Tibial artery (tissue), 4 donors: ENCODE data around the gene ADAD2.

ENCODE experiments used
- DNase-seq, 2 donors: peaks; one replicate each; pipeline ENCODE4 v3.0.0-alpha.2; 2019
- H3K27ac ChIP-seq, 2 donors: fragments of 200-600 bp; sonication (generic) in 1 of 2; 1 replicate in 1 of 2; 2 replicates in 1 of 2; pipeline ENCODE4 v1.5.1; 2018 to 2019; ENCODE audit warnings: mild to moderate bottlenecking in 1 of 2
- H3K27me3 ChIP-seq, 2 donors: fragments of 200-600 bp; sonication (generic) in 1 of 2; one replicate each; pipeline versions ENCODE4 v1.5.1 to v1.6.0; 2016 to 2019
- H3K36me3 ChIP-seq, 3 donors: fragments of 200-600 bp; sonication (generic) in 2 of 3; one replicate each; pipeline ENCODE4 v1.5.1; 2016 to 2019; ENCODE audit warnings: mild to moderate bottlenecking in 2 of 3
- H3K4me1 ChIP-seq, 4 donors: fragments of 200-600 bp; sonication (generic) in 2 of 4; 1 replicate in 3 of 4; 2 replicates in 1 of 4; pipeline ENCODE4 v1.5.1; 2016 to 2019
- H3K4me3 ChIP-seq, 2 donors: fragments of 200-600 bp; sonication (generic) in 1 of 2; 1 replicate in 1 of 2; 2 replicates in 1 of 2; pipeline ENCODE4 v1.5.1; 2018 to 2019; ENCODE audit warnings: mild to moderate bottlenecking in 2 of 2
- H3K9me3 ChIP-seq, 3 donors: fragments of 200-600 bp; sonication (generic) in 1 of 3; one replicate each; pipeline ENCODE4 v1.5.1; 2016 to 2019
- intact Hi-C: fragments of 100-400 bp; cut with DNase I; formaldehyde crosslinking; loops from one replicate; pipeline ENCODE4 v1.15.0; 2023; ENCODE audit warnings: low total_unique reads
- TF ChIP-seq, protein P1 (sequence below), 2 experiments: fragments of 200-600 bp in 1 of 2; fragments of 450-650 bp in 1 of 2; IDR thresholded peaks; one replicate each; pipeline ENCODE4 v1.5.1; 2017 to 2019; ENCODE audit warnings: antibody characterized with exemption in 2 of 2, mild to moderate bottlenecking in 1 of 2, moderate library complexity in 1 of 2

ADAD2 gene

DNA sequence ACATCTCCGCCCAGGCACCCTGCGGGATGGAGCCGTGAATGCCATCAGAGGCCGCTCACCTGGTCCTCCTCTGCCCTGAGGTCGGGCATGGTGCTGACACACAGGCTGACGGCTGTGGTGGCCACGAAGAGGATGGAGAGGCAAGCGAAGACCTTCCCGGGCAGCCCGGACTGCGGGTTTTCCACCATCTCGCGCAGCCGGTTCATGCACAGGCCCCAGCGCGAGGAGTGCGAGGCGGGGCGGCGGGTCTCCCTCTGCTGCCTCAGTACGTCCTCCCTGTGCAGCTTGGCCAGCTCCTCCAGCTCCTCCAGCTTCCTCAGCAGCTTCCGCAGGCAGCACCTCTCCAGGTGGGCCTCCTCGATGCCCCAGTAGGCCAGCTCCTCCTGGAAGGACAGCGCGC is 45.7 kb downstream of the ADAD2 start:
- Histone ChIP-seq H3K36me3 (no peaks in the 10 kb centered on the region), H3K9me3 (no peaks in the 10 kb centered on the region), H3K4me1 (peaks cover 0 to 5% (median 2%) of the 10 kb centered on the region in 4 donors), H3K27ac (no peak overlapping the region), H3K27me3 (peaks cover 0 to 31% of the 10 kb centered on the region in 2 donors), H3K4me3 (no peak overlapping the region)
- TF ChIP-seq, protein P1, sequence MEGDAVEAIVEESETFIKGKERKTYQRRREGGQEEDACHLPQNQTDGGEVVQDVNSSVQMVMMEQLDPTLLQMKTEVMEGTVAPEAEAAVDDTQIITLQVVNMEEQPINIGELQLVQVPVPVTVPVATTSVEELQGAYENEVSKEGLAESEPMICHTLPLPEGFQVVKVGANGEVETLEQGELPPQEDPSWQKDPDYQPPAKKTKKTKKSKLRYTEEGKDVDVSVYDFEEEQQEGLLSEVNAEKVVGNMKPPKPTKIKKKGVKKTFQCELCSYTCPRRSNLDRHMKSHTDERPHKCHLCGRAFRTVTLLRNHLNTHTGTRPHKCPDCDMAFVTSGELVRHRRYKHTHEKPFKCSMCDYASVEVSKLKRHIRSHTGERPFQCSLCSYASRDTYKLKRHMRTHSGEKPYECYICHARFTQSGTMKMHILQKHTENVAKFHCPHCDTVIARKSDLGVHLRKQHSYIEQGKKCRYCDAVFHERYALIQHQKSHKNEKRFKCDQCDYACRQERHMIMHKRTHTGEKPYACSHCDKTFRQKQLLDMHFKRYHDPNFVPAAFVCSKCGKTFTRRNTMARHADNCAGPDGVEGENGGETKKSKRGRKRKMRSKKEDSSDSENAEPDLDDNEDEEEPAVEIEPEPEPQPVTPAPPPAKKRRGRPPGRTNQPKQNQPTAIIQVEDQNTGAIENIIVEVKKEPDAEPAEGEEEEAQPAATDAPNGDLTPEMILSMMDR (IDR thresholded peaks at IDR 0.05) = no peak
- no peak for DNase-seq
- intact Hi-C loops = no loop called here

DNA sequence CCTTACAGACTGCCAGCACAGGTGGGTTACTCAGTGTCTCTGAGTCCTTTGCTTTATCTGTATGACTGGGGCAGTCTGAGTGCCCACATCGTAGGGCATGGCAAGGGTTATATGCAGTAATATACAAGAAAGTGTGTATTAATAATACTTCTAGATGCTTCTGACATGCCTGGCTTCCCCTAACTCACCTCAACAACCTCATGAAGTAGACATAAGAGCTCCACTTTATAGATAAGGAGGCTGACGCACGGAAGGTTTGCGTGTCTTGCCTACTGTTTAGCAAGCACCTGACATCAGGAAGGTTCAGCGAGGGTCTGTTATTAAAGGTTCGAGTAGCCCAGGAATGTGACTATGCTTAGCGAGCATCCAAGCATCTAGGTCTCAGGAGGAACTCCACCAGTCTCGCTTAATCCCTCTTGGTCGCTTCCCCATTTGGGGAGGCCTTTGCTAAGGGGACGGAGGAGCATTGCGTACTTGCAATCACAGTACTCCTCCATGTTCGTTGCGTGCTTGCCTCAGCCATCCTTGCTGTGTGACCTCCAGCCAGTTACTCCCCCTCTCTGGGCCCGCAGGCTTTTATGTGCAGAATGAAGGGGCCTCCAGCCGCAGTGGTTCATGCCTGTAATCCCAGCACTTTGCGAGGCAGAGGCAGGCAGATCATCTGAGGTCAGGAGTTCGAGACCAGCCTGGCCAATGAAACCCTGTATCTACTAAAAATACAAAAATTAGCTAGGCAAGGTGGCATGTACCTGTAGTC is 47.2 kb downstream of the ADAD2 start:
- intact Hi-C loops = no loop called here
- no peak for DNase-seq
- Histone ChIP-seq H3K4me3 (no peak overlapping the region), H3K4me1 (peaks cover 0 to 5% (median 2%) of the 10 kb centered on the region in 4 donors), H3K27me3 (peaks cover 0 to 43% of the 10 kb centered on the region in 2 donors), H3K36me3 (no peaks in the 10 kb centered on the region), H3K9me3 (no peaks in the 10 kb centered on the region), H3K27ac (no peak overlapping the region)
- TF ChIP-seq, protein P1 (IDR thresholded peaks at IDR 0.05) = no peak

DNA sequence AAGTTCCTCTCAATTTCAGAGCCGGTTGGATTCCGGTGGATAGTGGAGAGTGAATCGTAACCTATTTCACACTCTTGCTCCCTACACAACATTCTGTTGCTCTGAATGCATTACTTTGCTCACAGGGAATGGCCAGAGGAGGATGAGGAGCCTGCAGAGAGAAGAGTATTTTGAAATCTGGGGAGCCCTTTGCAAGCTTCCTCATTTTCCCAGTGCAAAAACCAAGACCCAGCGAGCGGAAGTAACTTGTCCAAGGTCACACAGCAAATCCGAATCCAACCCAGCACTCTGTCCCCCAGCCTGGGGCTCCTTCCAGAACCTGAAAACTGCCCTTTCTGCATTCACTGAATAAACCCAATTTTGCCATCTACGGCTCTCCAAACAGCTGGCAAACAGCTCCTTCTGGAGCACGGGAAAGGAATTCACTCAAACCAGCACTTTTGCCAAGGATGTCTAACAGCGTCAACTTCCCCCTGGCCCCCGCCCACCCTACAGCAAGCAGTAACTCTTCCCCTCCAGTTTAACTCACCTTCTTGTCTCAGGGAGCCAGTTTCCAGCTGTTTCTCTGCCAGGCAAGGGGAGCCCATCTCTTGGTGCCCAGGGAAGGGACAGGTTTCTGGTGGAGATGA is 48.3 kb downstream of the ADAD2 start:
- Histone ChIP-seq H3K4me3 (no peak overlapping the region), H3K9me3 (no peaks in the 10 kb centered on the region), H3K4me1 (peaks cover 0 to 5% (median 2%) of the 10 kb centered on the region in 4 donors), H3K27ac (no peak overlapping the region), H3K27me3 (peaks cover 0 to 43% of the 10 kb centered on the region in 2 donors), H3K36me3 (no peaks in the 10 kb centered on the region)
- DNase-seq = no peak
- TF ChIP-seq, protein P1 (IDR thresholded peaks at IDR 0.05) = no peak
- intact Hi-C loops = no loop called here

DNA sequence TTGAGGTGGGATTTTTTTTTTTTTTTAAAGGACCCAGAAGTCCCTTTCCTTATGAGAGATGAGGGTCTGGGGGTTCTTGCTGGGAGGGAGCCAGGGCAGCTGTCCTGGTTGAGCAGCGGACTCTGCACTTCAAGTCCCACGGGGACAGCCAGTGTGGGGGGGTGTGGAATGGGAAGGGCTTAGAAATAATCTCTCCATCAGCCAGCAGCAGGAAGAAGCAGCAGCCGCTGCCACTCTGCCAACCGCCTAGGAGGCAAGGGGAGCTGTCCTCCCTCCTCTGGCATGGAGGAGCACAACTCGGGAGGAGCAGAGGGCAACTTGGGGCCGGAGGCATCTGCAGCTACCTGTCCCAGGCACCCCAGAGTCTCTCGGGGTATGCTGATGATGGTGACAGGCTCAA is 49.0 kb downstream of the ADAD2 start, which contains the start of gene KCNG4:
TSS of gene KCNG4 (minus strand) at position 104 of the 400 bp plus-strand sequence. CDS start 2,527 bp downstream, outside the sequence.
- Histone ChIP-seq H3K36me3 (no peaks in the 10 kb centered on the region), H3K9me3 (no peaks in the 10 kb centered on the region), H3K27ac (no peak within 1 kb of the TSS), H3K27me3 (peaks cover 0 to 43% of the 10 kb centered on the region in 2 donors), H3K4me3 (no peak within 1 kb of the TSS), H3K4me1 (peaks cover 0 to 5% (median 2%) of the 10 kb centered on the region in 4 donors)
- TF ChIP-seq, protein P1 (IDR thresholded peaks at IDR 0.05) = no peak
- intact Hi-C loops = no loop called here
- DNase-seq = no peak

DNA sequence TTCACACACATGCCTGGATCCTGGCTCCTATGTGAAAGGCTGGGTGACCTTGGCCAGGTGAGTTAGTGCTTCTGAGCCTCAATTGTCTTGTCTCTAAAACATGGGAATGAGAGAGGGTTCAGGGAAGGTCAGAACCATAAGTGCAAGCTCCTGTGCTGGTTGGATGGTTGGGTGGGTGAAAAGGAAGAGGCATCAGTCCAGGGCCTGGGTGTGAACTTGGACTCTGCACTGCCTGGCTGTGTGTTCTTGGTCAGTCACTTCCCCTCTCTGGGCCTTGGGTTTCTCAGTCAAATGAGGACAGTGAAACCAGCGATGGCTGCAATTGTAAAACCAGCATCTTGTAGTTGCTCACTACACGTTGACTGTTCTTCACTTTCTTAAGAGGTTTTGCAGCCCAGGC is 49.5 kb downstream of the ADAD2 start:
- H3K36me3 ChIP-seq = no peaks in the 10 kb centered on the region
- H3K9me3 ChIP-seq = no peaks in the 10 kb centered on the region
- no peak overlapping the region for H3K27ac ChIP-seq
- H3K27me3 ChIP-seq = peaks cover 0 to 45% of the 10 kb centered on the region in 2 donors
- intact Hi-C loops = no loop called here
- H3K4me1 ChIP-seq = peaks cover 0 to 5% (median 2%) of the 10 kb centered on the region in 4 donors
- TF ChIP-seq, protein P1 (IDR thresholded peaks at IDR 0.05) = no peak
- H3K4me3 ChIP-seq = no peak overlapping the region
- no peak for DNase-seq
